Colonic mucosa (tissue), 4 donors: ENCODE data around the gene TMC3. TPM values are rescaled to one million over a fixed set of nuclear protein-coding genes. Genes with fewer than 3 reads are reported as not detected.

ENCODE experiments used
- DNase-seq: peaks from one replicate; pipeline ENCODE4 v3.0.0-alpha.2; 2020
- H3K27ac ChIP-seq: fragments of 200-600 bp; one replicate; pipeline ENCODE4 v1.8.0; 2021
- H3K27me3 ChIP-seq: fragments of 200-600 bp; one replicate; pipeline ENCODE4 v1.8.0; 2021
- H3K36me3 ChIP-seq: fragments of 200-600 bp; one replicate; pipeline ENCODE4 v1.8.0; 2021
- H3K4me1 ChIP-seq: fragments of 200-600 bp; one replicate; pipeline ENCODE4 v1.8.0; 2021; ENCODE audit warnings: mild to moderate bottlenecking
- H3K4me3 ChIP-seq: fragments of 200-600 bp; one replicate; pipeline ENCODE4 v1.8.0; 2021
- H3K9ac ChIP-seq, 2 donors: one replicate each; pipeline ENCODE4 v1.7.0; 2013; ENCODE audit warnings: control low read depth in 2 of 2, low read depth in 2 of 2, low read length in 2 of 2
- H3K9me3 ChIP-seq: fragments of 200-600 bp; one replicate; pipeline ENCODE4 v1.8.0; 2021
- CTCF ChIP-seq: fragments of 200-600 bp; IDR thresholded peaks from one replicate; pipeline ENCODE4 v1.8.0; 2022; ENCODE audit warnings: antibody characterized with exemption, mild to moderate bottlenecking
- intact Hi-C: fragments of 100-400 bp; cut with DNase I; formaldehyde crosslinking; loops from one replicate; pipeline ENCODE4 v1.14.1; 2022
- total RNA-seq, 2 donors: library from RNA; stranded (reverse); fragmentation: NEBNext Ultra II Directional in 1 of 2; extraction: Animal tissue kit (Norgen Biotek cat#: 25700) in 1 of 2; gene quantifications; one replicate each; pipeline ENCODE4 v1.2.1, GENCODE V29; 2021
- donor health status: healthy.
- donor health status: DM: no; HTN: no; CAD: no.
- donor health status: DM: no; HTN: no; CAD: no.

The TMC3 gene
- total RNA-seq, 2 donors from 2014 or later: 0.08 TPM; not detected in 1

GRCh38 chr15:81289910-81290309 lies 84.1 kb downstream of the TMC3 start:
- H3K36me3 ChIP-seq: no peaks in the 10 kb centered on the region
- H3K4me3 ChIP-seq: no peak overlapping the region
- no peaks in the 10 kb centered on the region for H3K4me1 ChIP-seq
- intact Hi-C loops: no loop called here
- no peaks in the 10 kb centered on the region for H3K27me3 ChIP-seq
- no peak for TF ChIP-seq CTCF
- no peak overlapping the region for H3K9ac ChIP-seq
- H3K27ac ChIP-seq: no peak overlapping the region
- H3K9me3 ChIP-seq: no peaks in the 10 kb centered on the region
- DNase-seq: no peak

GRCh38 chr15:81288616-81289015 lies 85.4 kb downstream of the TMC3 start:
- Histone ChIP-seq H3K9ac (no peak overlapping the region), H3K27me3 (no peaks in the 10 kb centered on the region), H3K4me1 (no peaks in the 10 kb centered on the region), H3K27ac (no peak overlapping the region), H3K9me3 (no peaks in the 10 kb centered on the region), H3K4me3 (no peak overlapping the region), H3K36me3 (no peaks in the 10 kb centered on the region)
- DNase-seq: no peak
- no peak for TF ChIP-seq CTCF
- intact Hi-C loops: no loop called here

GRCh38 chr15:81288040-81288439 lies 86.0 kb downstream of the TMC3 start:
- Histone ChIP-seq H3K27me3 (no peaks in the 10 kb centered on the region), H3K4me1 (no peaks in the 10 kb centered on the region), H3K27ac (no peak overlapping the region), H3K9me3 (no peaks in the 10 kb centered on the region), H3K36me3 (no peaks in the 10 kb centered on the region), H3K4me3 (no peak overlapping the region), H3K9ac (no peak overlapping the region)
- DNase-seq: no peak
- no peak for TF ChIP-seq CTCF
- intact Hi-C loops: no loop called here

- H3K4me3 ChIP-seq: no peak overlapping the region
- intact Hi-C loops: no loop called here
- no peak for DNase-seq
These were observed 87.3 kb downstream of the TMC3 start for GRCh38 chr15:81286621-81287121.

GRCh38 chr15:81285461-81285860 lies 88.6 kb downstream of the TMC3 start:
- DNase-seq: no peak
- no peaks in the 10 kb centered on the region for H3K36me3 ChIP-seq
- H3K9me3 ChIP-seq: no peaks in the 10 kb centered on the region
- no peak for TF ChIP-seq CTCF
- intact Hi-C loops: no loop called here
- no peak overlapping the region for H3K27ac ChIP-seq
- no peaks in the 10 kb centered on the region for H3K4me1 ChIP-seq
- no peak overlapping the region for H3K9ac ChIP-seq
- no peak overlapping the region for H3K4me3 ChIP-seq
- no peaks in the 10 kb centered on the region for H3K27me3 ChIP-seq

More at GRCh38 chr15:81286621-81287121, 87.3 kb downstream of the TMC3 start:
- no peak for TF ChIP-seq CTCF
- no peak overlapping the region for H3K9ac ChIP-seq
- H3K36me3 ChIP-seq: no peaks in the 10 kb centered on the region
- no peaks in the 10 kb centered on the region for H3K27me3 ChIP-seq
- no peaks in the 10 kb centered on the region for H3K9me3 ChIP-seq
- no peak overlapping the region for H3K27ac ChIP-seq
- H3K4me1 ChIP-seq: no peaks in the 10 kb centered on the region
